Putamen (tissue), 1 donor: ENCODE results near the gene UGT1A5.

Experiments
- DNase-seq: peaks from one replicate; pipeline ENCODE4 v3.0.0-alpha.2; 2016; ENCODE audit warnings: low spot score

The UGT1A5 gene

GRCh38 chr2:233712611-233713261, at the start of gene UGT1A5:
Gene UGT1A5, plus strand, starts transcription at chr2:233712907. Its CDS starts 85 bp downstream, at chr2:233712992.
- DNase-seq: no peak

- no peak for DNase-seq
Observed at GRCh38 chr2:233663911-233664310, 48.8 kb upstream of the UGT1A5 start.

GRCh38 chr2:233668605-233669260, 44.0 kb upstream of the UGT1A5 start:
- DNase-seq: no peak

- DNase-seq: no peak
Observed at GRCh38 chr2:233671290-233672161, 41.2 kb upstream of the UGT1A5 start, which contains the start of gene UGT1A9. Gene UGT1A9, plus strand, starts transcription at chr2:233671898. Its CDS starts 37 bp downstream, at chr2:233671935.

GRCh38 chr2:233672886-233673285, 39.8 kb upstream of the UGT1A5 start:
- no peak for DNase-seq

GRCh38 chr2:233673896-233674295, 38.8 kb upstream of the UGT1A5 start:
- no peak for DNase-seq

- DNase-seq: no peak
Observed at GRCh38 chr2:233674314-233674713, 38.4 kb upstream of the UGT1A5 start.

- no peak for DNase-seq
Observed at GRCh38 chr2:233674995-233675394, 37.7 kb upstream of the UGT1A5 start.

GRCh38 chr2:233676046-233676445, 36.7 kb upstream of the UGT1A5 start:
- no peak for DNase-seq

GRCh38 chr2:233679196-233679595, 33.5 kb upstream of the UGT1A5 start:
- DNase-seq: no peak

- DNase-seq: no peak
Observed at GRCh38 chr2:233680361-233681045, 32.2 kb upstream of the UGT1A5 start.

GRCh38 chr2:233681521-233682099, 31.1 kb upstream of the UGT1A5 start, which contains the start of gene UGT1A7:
Gene UGT1A7, plus strand, starts transcription at chr2:233681901. Its CDS starts 37 bp downstream, at chr2:233681938.
- DNase-seq: no peak

GRCh38 chr2:233684640-233685039, 28.1 kb upstream of the UGT1A5 start:
- DNase-seq: no peak

GRCh38 chr2:233686928-233687327, 25.8 kb upstream of the UGT1A5 start:
- no peak for DNase-seq

GRCh38 chr2:233688341-233688740, 24.4 kb upstream of the UGT1A5 start:
- DNase-seq: no peak

- DNase-seq: no peak
Observed at GRCh38 chr2:233689031-233689430, 23.7 kb upstream of the UGT1A5 start.

- DNase-seq: no peak
Observed at GRCh38 chr2:233689501-233689900, 23.2 kb upstream of the UGT1A5 start.

GRCh38 chr2:233690444-233690843, 22.3 kb upstream of the UGT1A5 start:
- DNase-seq: no peak

- DNase-seq: no peak
Observed at GRCh38 chr2:233691443-233692433, 21.0 kb upstream of the UGT1A5 start.

- DNase-seq: no peak
Observed at GRCh38 chr2:233692648-233693047, 20.1 kb upstream of the UGT1A5 start, which contains the start of gene UGT1A6. Gene UGT1A6, plus strand, starts transcription at chr2:233692890. Its CDS starts 115 bp downstream, at chr2:233693005.
